Neural cell (in vitro differentiated cells): ENCODE results near the gene TNFAIP1.
A peak's percentile ranks its signal among the peaks of the same experiment; 100 is the strongest.

Experiments used
- CTCF ChIP-seq: fragments of 450-650 bp; IDR thresholded peaks from 2 replicates; pipeline ENCODE4 v1.5.1; 2014; ENCODE audit warnings: antibody characterized with exemption, mild to moderate bottlenecking, moderate library complexity; ENCODE audit not compliant: poor library complexity, severe bottlenecking
- EP300 ChIP-seq: fragments of 450-650 bp; conservative IDR thresholded peaks from 2 replicates; pipeline ENCODE4 v1.6.1; 2014; ENCODE audit warnings: antibody characterized with exemption, mild to moderate bottlenecking, moderate library complexity; ENCODE audit not compliant: poor library complexity, severe bottlenecking
- EZH2 ChIP-seq: fragments of 200-600, 300-800 bp; shearing (Covaris generic), sonication (generic); IDR thresholded peaks from 2 replicates; pipeline ENCODE4 v1.6.1; 2014; ENCODE audit warnings: antibody characterized with exemption, low read length, borderline replicate concordance, mild to moderate bottlenecking; ENCODE audit not compliant: insufficient read depth, poor library complexity, severe bottlenecking
- POLR2AphosphoS5 ChIP-seq: IDR thresholded peaks from 2 replicates; pipeline ENCODE4 v1.6.1; 2012
- RAD21 ChIP-seq: fragments of 450-650 bp; conservative IDR thresholded peaks from 2 replicates; pipeline ENCODE4 v1.6.1; 2014; ENCODE audit warnings: antibody characterized with exemption, mild to moderate bottlenecking, moderate library complexity
- REST ChIP-seq: IDR thresholded peaks from 2 replicates; pipeline ENCODE4 v1.6.1; 2012; ENCODE audit warnings: borderline replicate concordance
- SMC3 ChIP-seq: fragments of 450-650 bp; conservative IDR thresholded peaks from 2 replicates; pipeline ENCODE4 v1.6.1; 2014; ENCODE audit warnings: antibody characterized with exemption, mild to moderate bottlenecking, moderate library complexity; ENCODE audit not compliant: poor library complexity

- TF ChIP-seq EZH2 (no peak), RAD21 (peak; percentile 43), CTCF (peak; percentile 54), SMC3 (peak; percentile 52), REST (peak; percentile 12), POLR2AphosphoS5 (peak; percentile 54), EP300 (peak; percentile 31)
These were observed 16.6 kb upstream of the TNFAIP1 start, which contains the start of gene TMEM97 for GRCh38 chr17:28318759-28319597.
